Ishikawa (cell line): Measurements from ENCODE around the gene VSIG8.

Experiments
- CEBPB ChIP-seq: IDR thresholded peaks from 2 replicates; pipeline ENCODE4 v1.6.1; 2012
- CREB1 ChIP-seq: IDR thresholded peaks from 2 replicates; pipeline ENCODE4 v1.6.1; 2012; ENCODE audit warnings: low read depth
- EGR1 ChIP-seq: IDR thresholded peaks from 2 replicates; pipeline ENCODE4 v1.6.1; 2012
- FOXM1 ChIP-seq: IDR thresholded peaks from 2 replicates; pipeline ENCODE4 v1.6.1; 2012; ENCODE audit warnings: low read depth, borderline replicate concordance
- TAF1 ChIP-seq: IDR thresholded peaks from 2 replicates; pipeline ENCODE4 v1.6.1; 2012; ENCODE audit warnings: low read depth, mild to moderate bottlenecking
- USF1 ChIP-seq: IDR thresholded peaks from 2 replicates; pipeline ENCODE4 v1.6.1; 2012
- TF ChIP-seq, protein P1 (sequence below): IDR thresholded peaks from 2 replicates; pipeline ENCODE4 v1.6.1; 2012; ENCODE audit warnings: low read depth, mild to moderate bottlenecking
- TF ChIP-seq, protein P2 (sequence below): IDR thresholded peaks from 2 replicates; pipeline ENCODE4 v1.6.1; 2012

GRCh38 chr1:159828581-159829272 lies 33.7 kb downstream of the VSIG8 start:
- TF ChIP-seq EGR1, result no peak
- TF ChIP-seq TAF1, result no peak
- TF ChIP-seq, protein P1, sequence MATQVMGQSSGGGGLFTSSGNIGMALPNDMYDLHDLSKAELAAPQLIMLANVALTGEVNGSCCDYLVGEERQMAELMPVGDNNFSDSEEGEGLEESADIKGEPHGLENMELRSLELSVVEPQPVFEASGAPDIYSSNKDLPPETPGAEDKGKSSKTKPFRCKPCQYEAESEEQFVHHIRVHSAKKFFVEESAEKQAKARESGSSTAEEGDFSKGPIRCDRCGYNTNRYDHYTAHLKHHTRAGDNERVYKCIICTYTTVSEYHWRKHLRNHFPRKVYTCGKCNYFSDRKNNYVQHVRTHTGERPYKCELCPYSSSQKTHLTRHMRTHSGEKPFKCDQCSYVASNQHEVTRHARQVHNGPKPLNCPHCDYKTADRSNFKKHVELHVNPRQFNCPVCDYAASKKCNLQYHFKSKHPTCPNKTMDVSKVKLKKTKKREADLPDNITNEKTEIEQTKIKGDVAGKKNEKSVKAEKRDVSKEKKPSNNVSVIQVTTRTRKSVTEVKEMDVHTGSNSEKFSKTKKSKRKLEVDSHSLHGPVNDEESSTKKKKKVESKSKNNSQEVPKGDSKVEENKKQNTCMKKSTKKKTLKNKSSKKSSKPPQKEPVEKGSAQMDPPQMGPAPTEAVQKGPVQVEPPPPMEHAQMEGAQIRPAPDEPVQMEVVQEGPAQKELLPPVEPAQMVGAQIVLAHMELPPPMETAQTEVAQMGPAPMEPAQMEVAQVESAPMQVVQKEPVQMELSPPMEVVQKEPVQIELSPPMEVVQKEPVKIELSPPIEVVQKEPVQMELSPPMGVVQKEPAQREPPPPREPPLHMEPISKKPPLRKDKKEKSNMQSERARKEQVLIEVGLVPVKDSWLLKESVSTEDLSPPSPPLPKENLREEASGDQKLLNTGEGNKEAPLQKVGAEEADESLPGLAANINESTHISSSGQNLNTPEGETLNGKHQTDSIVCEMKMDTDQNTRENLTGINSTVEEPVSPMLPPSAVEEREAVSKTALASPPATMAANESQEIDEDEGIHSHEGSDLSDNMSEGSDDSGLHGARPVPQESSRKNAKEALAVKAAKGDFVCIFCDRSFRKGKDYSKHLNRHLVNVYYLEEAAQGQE, result no peak
- TF ChIP-seq USF1, result no peak
- TF ChIP-seq CREB1, result no peak
- no peak for TF ChIP-seq FOXM1
- TF ChIP-seq, protein P2, sequence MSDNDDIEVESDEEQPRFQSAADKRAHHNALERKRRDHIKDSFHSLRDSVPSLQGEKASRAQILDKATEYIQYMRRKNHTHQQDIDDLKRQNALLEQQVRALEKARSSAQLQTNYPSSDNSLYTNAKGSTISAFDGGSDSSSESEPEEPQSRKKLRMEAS, result no peak
- no peak for TF ChIP-seq CEBPB
